ENCODE data around the gene FOXO3. TPM values are rescaled to one million over a fixed set of nuclear protein-coding genes. Genes with fewer than 3 reads are reported as not detected.

The FOXO3 gene
- total RNA-seq, 1 experiment from 2014 or later: 43.8 TPM

GRCh38 chr6:108585921-108586536, 25.3 kb downstream of the FOXO3 start:
- POLR2A ChIA-PET: interaction anchor here (0.6 to 1.1 kb wide), 2 partner anchors 508 to 718 kb away, joined by 4 to 5 read pairs; no protein-coding TSS in a partner anchor
- H3K4me1 ChIP-seq (ENCODE audit: control insufficient read depth, insufficient read depth, low read length): peaks cover 46% of the 10 kb centered on the region
- no peak for DNase-seq (ENCODE audit: low read depth, low spot score)
- in situ Hi-C loops (cut with HindIII; ENCODE audit: low pct_unique_long_range_greater_than_20kb, low sequenced_read_pairs): no loop called here
- H3K4me3 ChIP-seq (ENCODE audit: low read depth in 2 of 2, low read length in 2 of 2): no peak overlapping the region
- TF ChIP-seq SIN3A (IDR thresholded peaks at IDR 0.05; ENCODE audit: borderline replicate concordance, insufficient read depth, low read depth, low read length): no peak
- TF ChIP-seq, protein P1, sequence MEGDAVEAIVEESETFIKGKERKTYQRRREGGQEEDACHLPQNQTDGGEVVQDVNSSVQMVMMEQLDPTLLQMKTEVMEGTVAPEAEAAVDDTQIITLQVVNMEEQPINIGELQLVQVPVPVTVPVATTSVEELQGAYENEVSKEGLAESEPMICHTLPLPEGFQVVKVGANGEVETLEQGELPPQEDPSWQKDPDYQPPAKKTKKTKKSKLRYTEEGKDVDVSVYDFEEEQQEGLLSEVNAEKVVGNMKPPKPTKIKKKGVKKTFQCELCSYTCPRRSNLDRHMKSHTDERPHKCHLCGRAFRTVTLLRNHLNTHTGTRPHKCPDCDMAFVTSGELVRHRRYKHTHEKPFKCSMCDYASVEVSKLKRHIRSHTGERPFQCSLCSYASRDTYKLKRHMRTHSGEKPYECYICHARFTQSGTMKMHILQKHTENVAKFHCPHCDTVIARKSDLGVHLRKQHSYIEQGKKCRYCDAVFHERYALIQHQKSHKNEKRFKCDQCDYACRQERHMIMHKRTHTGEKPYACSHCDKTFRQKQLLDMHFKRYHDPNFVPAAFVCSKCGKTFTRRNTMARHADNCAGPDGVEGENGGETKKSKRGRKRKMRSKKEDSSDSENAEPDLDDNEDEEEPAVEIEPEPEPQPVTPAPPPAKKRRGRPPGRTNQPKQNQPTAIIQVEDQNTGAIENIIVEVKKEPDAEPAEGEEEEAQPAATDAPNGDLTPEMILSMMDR (IDR thresholded peaks at IDR 0.05): no peak
- TF ChIP-seq, protein P2, sequence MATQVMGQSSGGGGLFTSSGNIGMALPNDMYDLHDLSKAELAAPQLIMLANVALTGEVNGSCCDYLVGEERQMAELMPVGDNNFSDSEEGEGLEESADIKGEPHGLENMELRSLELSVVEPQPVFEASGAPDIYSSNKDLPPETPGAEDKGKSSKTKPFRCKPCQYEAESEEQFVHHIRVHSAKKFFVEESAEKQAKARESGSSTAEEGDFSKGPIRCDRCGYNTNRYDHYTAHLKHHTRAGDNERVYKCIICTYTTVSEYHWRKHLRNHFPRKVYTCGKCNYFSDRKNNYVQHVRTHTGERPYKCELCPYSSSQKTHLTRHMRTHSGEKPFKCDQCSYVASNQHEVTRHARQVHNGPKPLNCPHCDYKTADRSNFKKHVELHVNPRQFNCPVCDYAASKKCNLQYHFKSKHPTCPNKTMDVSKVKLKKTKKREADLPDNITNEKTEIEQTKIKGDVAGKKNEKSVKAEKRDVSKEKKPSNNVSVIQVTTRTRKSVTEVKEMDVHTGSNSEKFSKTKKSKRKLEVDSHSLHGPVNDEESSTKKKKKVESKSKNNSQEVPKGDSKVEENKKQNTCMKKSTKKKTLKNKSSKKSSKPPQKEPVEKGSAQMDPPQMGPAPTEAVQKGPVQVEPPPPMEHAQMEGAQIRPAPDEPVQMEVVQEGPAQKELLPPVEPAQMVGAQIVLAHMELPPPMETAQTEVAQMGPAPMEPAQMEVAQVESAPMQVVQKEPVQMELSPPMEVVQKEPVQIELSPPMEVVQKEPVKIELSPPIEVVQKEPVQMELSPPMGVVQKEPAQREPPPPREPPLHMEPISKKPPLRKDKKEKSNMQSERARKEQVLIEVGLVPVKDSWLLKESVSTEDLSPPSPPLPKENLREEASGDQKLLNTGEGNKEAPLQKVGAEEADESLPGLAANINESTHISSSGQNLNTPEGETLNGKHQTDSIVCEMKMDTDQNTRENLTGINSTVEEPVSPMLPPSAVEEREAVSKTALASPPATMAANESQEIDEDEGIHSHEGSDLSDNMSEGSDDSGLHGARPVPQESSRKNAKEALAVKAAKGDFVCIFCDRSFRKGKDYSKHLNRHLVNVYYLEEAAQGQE (IDR thresholded peaks at IDR 0.05; ENCODE audit: insufficient read depth in 1 of 2, low read depth in 2 of 2, low read length in 1 of 2): no peak
- no peak for ATAC-seq
- H3K9me3 ChIP-seq (ENCODE audit: control insufficient read depth, insufficient read depth, low read depth, low read length): no peaks in the 10 kb centered on the region
- BruUV-seq (replicated peaks): no TSS peak
- H3K27me3 ChIP-seq (ENCODE audit: control insufficient read depth, insufficient read depth, low read length): no peaks in the 10 kb centered on the region
- intact Hi-C loops (cut with micrococcal nuclease; ENCODE audit: unreplicated experiment): loop anchor here (5.0 kb wide), 1 partner anchor 86 kb away; no protein-coding TSS in a partner anchor
- CTCF ChIA-PET: no interaction called here
- no peak overlapping the region for H3K27ac ChIP-seq (ENCODE audit: low read length)
- no peaks in the 10 kb centered on the region for H3K36me3 ChIP-seq (ENCODE audit: control insufficient read depth, insufficient read depth, low read length)

- DNase-seq (ENCODE audit: low read depth, low spot score): no peak
- CTCF ChIA-PET: interaction anchor here (0.5 to 0.6 kb wide), 2 partner anchors 14 to 24 kb away, joined by 3 to 5 read pairs; no protein-coding TSS in a partner anchor
- in situ Hi-C loops (cut with HindIII; ENCODE audit: low pct_unique_long_range_greater_than_20kb, low sequenced_read_pairs) (no loop called here), intact Hi-C loops (cut with micrococcal nuclease; ENCODE audit: unreplicated experiment) (loop anchor here (5.0 kb wide), 1 partner anchor 85 kb away; no protein-coding TSS in a partner anchor)
- peak; percentile 64 for ATAC-seq
- H3K36me3 ChIP-seq (ENCODE audit: control insufficient read depth, insufficient read depth, low read length): no peaks in the 10 kb centered on the region
- POLR2A ChIA-PET: interaction anchor here (0.7 kb wide), 1 partner anchor 21 kb away, joined by 3 read pairs; no protein-coding TSS in a partner anchor
- no peak for TF ChIP-seq TCF7L2 (IDR thresholded peaks at IDR 0.05; ENCODE audit: low read depth, low read length)
- TF ChIP-seq, protein P2 (IDR thresholded peaks at IDR 0.05; ENCODE audit: insufficient read depth in 1 of 2, low read depth in 2 of 2, low read length in 1 of 2): no peak
- TF ChIP-seq SIN3A (IDR thresholded peaks at IDR 0.05; ENCODE audit: borderline replicate concordance, insufficient read depth, low read depth, low read length): no peak
- TF ChIP-seq, protein P1 (IDR thresholded peaks at IDR 0.05): no peak
- no peak for TF ChIP-seq POLR2AphosphoS5 (IDR thresholded peaks at IDR 0.05; ENCODE audit: low read depth, low read length)
- H3K9me3 ChIP-seq (ENCODE audit: control insufficient read depth, insufficient read depth, low read depth, low read length): no peaks in the 10 kb centered on the region
- no peak overlapping the region for H3K4me3 ChIP-seq (ENCODE audit: low read depth in 2 of 2, low read length in 2 of 2)
- no TSS peak for BruUV-seq (replicated peaks)
- H3K27me3 ChIP-seq (ENCODE audit: control insufficient read depth, insufficient read depth, low read length): no peaks in the 10 kb centered on the region
- peak overlapping the region; percentile 32 for H3K27ac ChIP-seq (ENCODE audit: low read length)
- peaks cover 42% of the 10 kb centered on the region for H3K4me1 ChIP-seq (ENCODE audit: control insufficient read depth, insufficient read depth, low read length)
These were observed 26.7 kb downstream of the FOXO3 start for GRCh38 chr6:108587258-108588059.
